ENCODE measurements around the gene DLGAP3. TPM values are rescaled to one million over a fixed set of nuclear protein-coding genes. Genes with fewer than 3 reads are reported as not detected.

Gene DLGAP3
- total RNA-seq, 1 donor from 2014 or later, result 0.21 TPM

DNA sequence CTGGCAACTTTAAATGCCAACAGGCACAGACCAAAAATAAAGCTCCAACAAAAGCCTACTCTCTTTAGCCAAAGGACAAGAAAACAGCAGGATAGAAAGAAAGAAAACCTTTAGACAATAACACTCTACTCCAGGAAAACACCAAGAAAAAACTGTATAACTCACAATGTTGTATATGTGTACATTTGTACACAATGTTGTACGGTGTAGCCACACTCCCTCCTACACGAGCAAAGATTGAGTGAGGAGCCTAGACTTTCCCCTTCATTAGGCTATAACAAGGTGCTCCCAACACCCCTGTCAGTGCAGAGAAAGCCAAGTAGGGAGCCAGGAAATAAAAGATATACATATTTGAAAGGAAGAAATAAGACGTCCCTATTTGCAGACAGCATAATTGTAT is 112.7 kb downstream of the DLGAP3 start:
- DNase-seq (ENCODE audit: extremely low spot score, unreplicated experiment), result peak; percentile 7
- Mint-ChIP-seq H3K27ac (ENCODE audit: unreplicated experiment) (no peak overlapping the region), H3K4me1 (ENCODE audit: unreplicated experiment) (peaks cover 8% of the 10 kb centered on the region), H3K4me3 (ENCODE audit: unreplicated experiment) (no peak overlapping the region), H3K36me3 (ENCODE audit: unreplicated experiment) (no peaks in the 10 kb centered on the region), H3K9me3 (ENCODE audit: unreplicated experiment) (peaks cover 6% of the 10 kb centered on the region), H3K27me3 (ENCODE audit: unreplicated experiment) (peaks cover 2% of the 10 kb centered on the region)
- no peak for TF ChIP-seq CTCF (IDR thresholded peaks at IDR 0.05)

- Mint-ChIP-seq H3K9me3 (ENCODE audit: unreplicated experiment) (peaks cover 6% of the 10 kb centered on the region), H3K27ac (ENCODE audit: unreplicated experiment) (no peak overlapping the region), H3K36me3 (ENCODE audit: unreplicated experiment) (no peaks in the 10 kb centered on the region), H3K4me1 (ENCODE audit: unreplicated experiment) (peaks cover 8% of the 10 kb centered on the region), H3K27me3 (ENCODE audit: unreplicated experiment) (peaks cover 2% of the 10 kb centered on the region), H3K4me3 (ENCODE audit: unreplicated experiment) (no peak overlapping the region)
- TF ChIP-seq CTCF (IDR thresholded peaks at IDR 0.05), result no peak
- DNase-seq (ENCODE audit: extremely low spot score, unreplicated experiment), result no peak
Observed at GRCh38 chr1:34816332-34816731, 113.1 kb downstream of the DLGAP3 start.

Other genes starting within 250 kb of the DLGAP3 start
- not detected in 2 replicates for gene GJB5, start 174.6 kb downstream of the DLGAP3 start, total RNA-seq
- not detected in 2 replicates for gene GJB4, start 169.9 kb downstream of the DLGAP3 start, total RNA-seq
- gene GJB3, start 148.4 kb downstream of the DLGAP3 start, total RNA-seq, result not detected in 2 replicates
- gene GJA4, start 136.7 kb downstream of the DLGAP3 start, total RNA-seq, result not detected in 2 replicates
- gene SMIM12, start 69.9 kb downstream of the DLGAP3 start, total RNA-seq, result 38.6 and 39.6 TPM in 2 replicates
- 20.5 and 22.8 TPM in 2 replicates for gene TMEM35B, start 55.7 kb upstream of the DLGAP3 start, total RNA-seq
- gene ZMYM6, start 102.3 kb upstream of the DLGAP3 start, total RNA-seq, result 19.9 and 24.7 TPM in 2 replicates
- 16.9 and 17.2 TPM in 2 replicates for gene ZMYM1, start 149.7 kb upstream of the DLGAP3 start, total RNA-seq

Measured in osteocyte (in vitro differentiated cells).